ENCODE measurements around the gene MYO3A. TPM values are rescaled to one million over a fixed set of nuclear protein-coding genes. Genes with fewer than 3 reads are reported as not detected.

The MYO3A gene
- not detected in 2 replicates for total RNA-seq (2014; rRNA removed; shearing (Covaris generic))

- no peak for DNase-seq (ENCODE audit: low read depth)
Observed at GRCh38 chr10:25933653-25934608, at the start of gene MYO3A. Gene MYO3A, plus strand, starts transcription at chr10:25934229. Its CDS starts 17,882 bp downstream, at chr10:25952111.

GRCh38 chr10:25888627-25889026 lies 45.4 kb upstream of the MYO3A start:
- no peak for DNase-seq (ENCODE audit: low read depth)

GRCh38 chr10:25890995-25891394 lies 43.0 kb upstream of the MYO3A start:
- DNase-seq (ENCODE audit: low read depth): no peak

GRCh38 chr10:25895856-25896255 lies 38.2 kb upstream of the MYO3A start:
- DNase-seq (ENCODE audit: low read depth): no peak

GRCh38 chr10:25896421-25896820 lies 37.6 kb upstream of the MYO3A start:
- no peak for DNase-seq (ENCODE audit: low read depth)

GRCh38 chr10:25899304-25899703 lies 34.7 kb upstream of the MYO3A start:
- DNase-seq (ENCODE audit: low read depth): no peak

GRCh38 chr10:25901199-25901598 lies 32.8 kb upstream of the MYO3A start:
- DNase-seq (ENCODE audit: low read depth): no peak

- no peak for DNase-seq (ENCODE audit: low read depth)
Observed at GRCh38 chr10:25902002-25902401, 32.0 kb upstream of the MYO3A start.

GRCh38 chr10:25907261-25907660 lies 26.8 kb upstream of the MYO3A start:
- no peak for DNase-seq (ENCODE audit: low read depth)

GRCh38 chr10:25912866-25913265 lies 21.2 kb upstream of the MYO3A start:
- DNase-seq (ENCODE audit: low read depth): no peak

GRCh38 chr10:25914776-25915175 lies 19.3 kb upstream of the MYO3A start:
- DNase-seq (ENCODE audit: low read depth): no peak

- no peak for DNase-seq (ENCODE audit: low read depth)
Observed at GRCh38 chr10:25934621-25935139, 651 bp downstream of the MYO3A start.

- no peak for DNase-seq (ENCODE audit: low read depth)
Observed at GRCh38 chr10:25938405-25938804, 4.4 kb downstream of the MYO3A start.

GRCh38 chr10:25944771-25945170 lies 10.7 kb downstream of the MYO3A start:
- DNase-seq (ENCODE audit: low read depth): no peak

GRCh38 chr10:25952857-25953256 lies 18.8 kb downstream of the MYO3A start:
- no peak for DNase-seq (ENCODE audit: low read depth)

GRCh38 chr10:25954851-25955250 lies 20.8 kb downstream of the MYO3A start:
- DNase-seq (ENCODE audit: low read depth): no peak

GRCh38 chr10:25959540-25960232 lies 25.7 kb downstream of the MYO3A start:
- DNase-seq (ENCODE audit: low read depth): no peak

GRCh38 chr10:25965584-25965983 lies 31.6 kb downstream of the MYO3A start:
- DNase-seq (ENCODE audit: low read depth): no peak

- no peak for DNase-seq (ENCODE audit: low read depth)
Observed at GRCh38 chr10:25966844-25967243, 32.8 kb downstream of the MYO3A start.

- DNase-seq (ENCODE audit: low read depth): no peak
Observed at GRCh38 chr10:25972631-25973030, 38.6 kb downstream of the MYO3A start.

GRCh38 chr10:25974897-25975459 lies 40.9 kb downstream of the MYO3A start:
- no peak for DNase-seq (ENCODE audit: low read depth)

- no peak for DNase-seq (ENCODE audit: low read depth)
Observed at GRCh38 chr10:25978771-25979170, 44.7 kb downstream of the MYO3A start.

Measured in RPMI7951 (cell line).